KMS-11 (cell line): ENCODE data around the gene SMPD4.
"Not testable (repeated sequence)": the region's sequence is repeated elsewhere in the genome, so short reads cannot be mapped to it uniquely, and the experiment has no call there.

Experiments used
- H2AFZ ChIP-seq: fragments of 200-600 bp; sonication (generic); 2 replicates; pipeline ENCODE4 v1.6.1; 2016; ENCODE audit warnings: antibody characterized with exemption, mixed run types, low read depth
- H3K27ac ChIP-seq: fragments of 200-600 bp; sonication (generic); 2 replicates; pipeline ENCODE4 v1.6.1; 2016; ENCODE audit warnings: mild to moderate bottlenecking, mixed run types
- H3K27me3 ChIP-seq: fragments of 200-600 bp; sonication (generic); 2 replicates; pipeline ENCODE4 v1.6.1; 2017; ENCODE audit warnings: mild to moderate bottlenecking, low read depth, mixed run types, moderate library complexity; ENCODE audit not compliant: insufficient read depth
- H3K36me3 ChIP-seq: fragments of 200-600 bp; sonication (generic); 2 replicates; pipeline ENCODE4 v1.6.1; 2017; ENCODE audit warnings: mild to moderate bottlenecking, mixed run types; ENCODE audit not compliant: insufficient read depth
- H3K4me1 ChIP-seq: fragments of 200-600 bp; sonication (generic); 2 replicates; pipeline ENCODE4 v1.6.1; 2016; ENCODE audit warnings: mild to moderate bottlenecking, low read depth, mixed run types; ENCODE audit not compliant: poor library complexity, severe bottlenecking
- H3K4me2 ChIP-seq: fragments of 200-600 bp; sonication (generic); 2 replicates; pipeline ENCODE4 v1.7.0; 2016; ENCODE audit warnings: mild to moderate bottlenecking, mixed run types
- H3K4me3 ChIP-seq: fragments of 200-600 bp; sonication (generic); IDR thresholded peaks from 2 replicates; pipeline ENCODE4 v1.6.1; 2017; ENCODE audit warnings: low read depth, low read length, mixed read lengths; ENCODE audit not compliant: insufficient read depth
- H3K79me2 ChIP-seq: fragments of 200-600 bp; sonication (generic); 2 replicates; pipeline ENCODE4 v1.6.1; 2016; ENCODE audit warnings: low read depth, mixed run types; ENCODE audit not compliant: insufficient read depth
- H3K9ac ChIP-seq: fragments of 200-600 bp; sonication (generic); 2 replicates; pipeline ENCODE4 v1.6.1; 2016; ENCODE audit warnings: mild to moderate bottlenecking, mixed run types
- H4K20me1 ChIP-seq: fragments of 200-600 bp; sonication (generic); 2 replicates; pipeline ENCODE4 v1.6.1; 2016; ENCODE audit warnings: mild to moderate bottlenecking, mixed run types; ENCODE audit not compliant: insufficient read depth
- TF ChIP-seq, protein P1 (sequence below): fragments of 200-600 bp; sonication (generic); conservative IDR thresholded peaks from 2 replicates; pipeline ENCODE4 v1.6.1; 2017; ENCODE audit warnings: low read depth, mild to moderate bottlenecking, antibody characterized with exemption, low read length, moderate library complexity, mixed read lengths

Gene SMPD4

DNA sequence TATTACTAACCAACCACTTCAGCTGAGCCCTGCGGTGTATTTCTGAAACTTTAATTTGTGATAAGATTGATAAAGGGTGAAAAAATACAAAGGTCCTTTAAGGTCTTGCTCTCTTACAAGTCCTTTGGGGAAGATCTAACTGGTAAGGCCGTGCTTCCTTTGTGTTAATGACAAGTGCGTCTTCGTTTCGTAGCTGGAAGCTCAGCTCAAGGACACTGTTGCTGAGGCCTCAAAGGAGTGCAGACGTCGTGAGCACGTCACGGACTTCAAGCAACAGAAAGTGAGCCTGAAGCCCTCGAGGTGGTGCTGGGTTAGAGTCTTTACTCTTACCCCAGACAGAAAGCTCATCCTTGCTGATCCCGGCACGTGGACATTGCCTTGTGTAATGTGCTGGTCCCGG, 25.6 kb upstream of the SMPD4 start:
- H3K36me3 ChIP-seq, H3K4me2 ChIP-seq, H3K27ac ChIP-seq, H2AFZ ChIP-seq, H3K4me1 ChIP-seq, H3K79me2 ChIP-seq, H4K20me1 ChIP-seq, H3K9ac ChIP-seq, H3K4me3 ChIP-seq, H3K27me3 ChIP-seq: not testable (repeated sequence)

DNA sequence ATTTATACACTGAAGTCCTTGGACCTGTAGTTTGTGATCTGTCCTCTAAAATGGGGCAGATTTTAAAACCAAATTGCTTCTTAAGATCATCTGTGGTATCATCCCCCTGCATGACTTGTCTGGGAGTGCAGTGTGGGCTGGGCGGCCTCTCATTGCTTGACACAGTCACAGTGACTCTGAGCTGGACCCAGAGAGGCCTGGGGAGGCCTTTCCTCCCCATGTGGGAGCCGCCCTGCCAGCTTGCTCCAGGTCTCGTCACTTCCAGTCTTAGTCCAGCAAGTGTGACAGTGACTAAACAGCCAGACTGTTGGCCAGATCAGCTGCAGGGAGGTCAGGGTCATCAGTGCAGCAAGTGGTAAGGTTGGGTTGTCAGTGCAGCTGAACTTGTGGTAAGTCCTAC, 21.7 kb upstream of the SMPD4 start:
- H3K27ac ChIP-seq, H3K9ac ChIP-seq, H4K20me1 ChIP-seq, H3K27me3 ChIP-seq, H3K36me3 ChIP-seq, H2AFZ ChIP-seq, H3K79me2 ChIP-seq, H3K4me1 ChIP-seq, H3K4me3 ChIP-seq, H3K4me2 ChIP-seq: not testable (repeated sequence)

DNA sequence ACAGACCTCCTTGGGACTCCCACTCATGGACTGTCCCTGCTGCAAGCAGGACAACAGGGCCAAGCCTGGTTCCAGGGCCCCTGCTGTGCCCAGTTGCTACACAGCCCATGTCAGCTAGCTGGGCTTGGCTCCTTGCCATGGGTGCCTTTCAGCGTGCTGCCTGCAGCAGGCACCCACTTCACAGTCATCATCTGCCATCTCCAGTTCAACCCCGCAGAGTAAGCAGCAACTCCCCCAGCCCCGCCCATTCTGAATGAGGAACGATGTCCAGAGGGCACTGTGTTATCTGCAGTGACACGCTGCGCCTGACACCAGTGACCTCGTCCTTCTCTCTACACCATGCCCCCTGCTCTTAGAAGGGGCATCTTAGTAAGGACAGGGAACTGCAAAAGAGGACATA, 21.1 kb upstream of the SMPD4 start:
- H3K4me1 ChIP-seq, H3K4me3 ChIP-seq, H3K27ac ChIP-seq, H3K27me3 ChIP-seq, H3K9ac ChIP-seq, H3K4me2 ChIP-seq, H3K36me3 ChIP-seq, H4K20me1 ChIP-seq, H2AFZ ChIP-seq, H3K79me2 ChIP-seq: not testable (repeated sequence)

DNA sequence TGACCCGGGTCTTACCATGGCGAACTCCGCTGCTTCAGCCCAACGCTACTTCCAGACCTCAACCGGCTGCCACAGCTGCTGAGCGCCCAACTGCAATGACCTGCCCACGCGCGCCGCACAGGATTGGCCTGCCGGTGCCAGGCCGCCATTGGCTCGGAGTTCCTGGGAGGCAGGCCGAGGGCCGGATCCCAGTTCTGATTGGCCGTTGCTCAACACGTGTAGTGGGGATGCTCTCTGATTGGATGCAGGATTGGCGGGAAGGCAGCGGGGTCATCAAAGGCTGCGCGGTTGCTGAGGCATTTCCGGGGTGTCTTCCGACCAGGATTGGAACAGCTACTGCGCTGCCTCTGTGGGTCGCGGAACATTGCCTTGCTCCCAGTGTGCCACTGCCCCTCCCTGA, 16.9 kb upstream of the SMPD4 start, which contains the start of gene TUBA3E:
TSS of gene TUBA3E (minus strand) at position 97 of the 400 bp plus-strand sequence. CDS start at position 18, 79 bp downstream.
- no peak within 1 kb of the TSS for H3K27ac ChIP-seq
- H2AFZ ChIP-seq = no peak within 1 kb of the TSS
- no peaks in the 10 kb centered on the region for H3K79me2 ChIP-seq

DNA sequence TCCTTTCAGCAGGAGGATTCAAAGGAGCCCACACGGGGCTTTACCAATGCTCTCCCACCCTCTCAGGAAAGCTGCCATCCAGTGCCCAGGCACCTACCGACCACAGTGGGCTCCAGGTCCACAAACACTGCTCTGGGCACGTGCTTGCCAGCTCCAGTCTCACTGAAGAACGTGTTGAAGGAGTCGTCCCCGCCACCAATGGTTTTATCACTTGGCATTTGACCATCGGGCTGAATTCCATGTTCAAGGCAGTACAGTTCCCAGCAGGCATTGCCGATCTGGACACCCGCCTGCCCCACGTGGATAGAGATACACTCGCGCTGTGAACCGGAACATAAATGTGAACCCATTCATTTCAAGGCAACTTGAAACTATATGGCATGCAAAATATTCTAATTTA, 14.7 kb upstream of the SMPD4 start:
- not testable (repeated sequence) for H3K4me3 ChIP-seq, H3K36me3 ChIP-seq, H3K79me2 ChIP-seq, H3K27me3 ChIP-seq, H3K27ac ChIP-seq, H3K4me1 ChIP-seq, H3K9ac ChIP-seq, H2AFZ ChIP-seq, H4K20me1 ChIP-seq, H3K4me2 ChIP-seq

More for the DNA sequence above, 16.9 kb upstream of the SMPD4 start, which contains the start of gene TUBA3E:
- Histone ChIP-seq H3K27me3 (no peaks in the 10 kb centered on the region), H3K4me3 (no peak within 1 kb of the TSS), H3K36me3 (no peaks in the 10 kb centered on the region), H4K20me1 (no peaks in the 10 kb centered on the region), H3K4me1 (no peaks in the 10 kb centered on the region), H3K9ac (no peak within 1 kb of the TSS), H3K4me2 (no peak within 1 kb of the TSS)
- TF ChIP-seq, protein P1, sequence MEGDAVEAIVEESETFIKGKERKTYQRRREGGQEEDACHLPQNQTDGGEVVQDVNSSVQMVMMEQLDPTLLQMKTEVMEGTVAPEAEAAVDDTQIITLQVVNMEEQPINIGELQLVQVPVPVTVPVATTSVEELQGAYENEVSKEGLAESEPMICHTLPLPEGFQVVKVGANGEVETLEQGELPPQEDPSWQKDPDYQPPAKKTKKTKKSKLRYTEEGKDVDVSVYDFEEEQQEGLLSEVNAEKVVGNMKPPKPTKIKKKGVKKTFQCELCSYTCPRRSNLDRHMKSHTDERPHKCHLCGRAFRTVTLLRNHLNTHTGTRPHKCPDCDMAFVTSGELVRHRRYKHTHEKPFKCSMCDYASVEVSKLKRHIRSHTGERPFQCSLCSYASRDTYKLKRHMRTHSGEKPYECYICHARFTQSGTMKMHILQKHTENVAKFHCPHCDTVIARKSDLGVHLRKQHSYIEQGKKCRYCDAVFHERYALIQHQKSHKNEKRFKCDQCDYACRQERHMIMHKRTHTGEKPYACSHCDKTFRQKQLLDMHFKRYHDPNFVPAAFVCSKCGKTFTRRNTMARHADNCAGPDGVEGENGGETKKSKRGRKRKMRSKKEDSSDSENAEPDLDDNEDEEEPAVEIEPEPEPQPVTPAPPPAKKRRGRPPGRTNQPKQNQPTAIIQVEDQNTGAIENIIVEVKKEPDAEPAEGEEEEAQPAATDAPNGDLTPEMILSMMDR = no peak

DNA sequence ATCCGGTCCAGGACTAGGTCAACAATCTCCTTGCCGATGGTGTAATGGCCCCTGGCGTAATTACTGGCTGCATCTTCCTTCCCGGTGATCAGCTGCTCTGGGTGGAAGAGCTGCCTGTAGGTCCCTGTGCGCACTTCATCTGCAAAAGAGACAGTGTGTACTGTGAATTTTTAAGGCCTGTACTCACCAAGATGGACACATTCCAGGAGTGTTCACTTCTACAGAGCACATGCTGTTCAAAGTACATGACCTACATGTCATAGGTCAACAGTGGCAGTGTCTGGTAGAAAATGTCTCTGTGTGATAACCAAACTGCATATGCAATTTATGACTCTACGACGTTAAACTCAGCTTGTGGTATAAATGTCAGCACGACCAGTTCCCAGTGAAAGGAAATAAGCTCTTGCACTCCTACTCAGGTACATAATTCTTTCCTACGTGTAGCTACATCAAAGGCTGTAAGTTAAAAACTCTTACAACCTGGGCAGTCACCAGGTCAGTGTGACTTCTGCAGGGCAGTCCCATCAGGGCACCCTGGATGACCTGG, 13.8 kb upstream of the SMPD4 start:
- not testable (repeated sequence) for H3K4me2 ChIP-seq, H3K27me3 ChIP-seq, H3K36me3 ChIP-seq, H3K4me1 ChIP-seq, H2AFZ ChIP-seq, H3K79me2 ChIP-seq, H3K4me3 ChIP-seq, H4K20me1 ChIP-seq, H3K9ac ChIP-seq, H3K27ac ChIP-seq

DNA sequence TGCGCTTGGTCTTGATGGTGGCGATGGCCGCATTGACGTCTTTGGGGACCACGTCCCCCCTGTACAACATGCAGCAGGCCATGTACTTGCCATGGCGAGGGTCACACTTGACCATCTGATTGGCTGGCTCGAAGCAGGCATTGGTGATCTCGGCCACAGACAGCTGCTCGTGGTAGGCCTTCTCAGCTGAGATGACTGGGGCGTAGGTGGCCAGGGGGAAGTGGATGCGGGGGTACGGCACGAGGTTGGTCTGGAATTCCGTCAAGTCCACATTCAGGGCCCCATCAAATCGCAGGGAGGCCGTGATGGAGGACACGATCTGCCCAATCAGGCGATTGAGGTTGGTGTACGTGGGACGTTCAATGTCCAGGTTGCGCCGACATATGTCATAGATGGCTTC, 12.4 kb upstream of the SMPD4 start:
- H3K79me2 ChIP-seq, H3K9ac ChIP-seq, H3K27ac ChIP-seq, H3K4me1 ChIP-seq, H3K4me2 ChIP-seq, H2AFZ ChIP-seq, H3K27me3 ChIP-seq, H3K36me3 ChIP-seq, H4K20me1 ChIP-seq, H3K4me3 ChIP-seq: not testable (repeated sequence)

DNA sequence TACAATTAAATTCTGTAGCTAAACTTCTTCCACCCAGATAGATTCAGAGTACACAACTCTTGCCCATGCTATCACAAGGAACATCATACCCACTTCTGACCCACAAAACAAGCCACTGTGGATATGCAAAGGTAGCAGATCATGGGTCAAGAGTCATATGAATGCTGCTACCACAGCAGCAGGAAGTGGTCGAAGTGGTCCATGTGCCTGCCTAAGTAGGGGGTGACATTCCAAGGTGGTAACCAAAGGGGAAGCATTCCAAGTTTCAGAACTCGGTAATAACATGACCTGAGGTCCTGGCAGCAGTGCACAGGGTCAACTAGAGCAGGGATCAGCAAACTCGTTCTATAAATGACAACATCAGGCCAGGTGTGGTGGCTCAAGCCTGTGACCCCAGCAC, 11.0 kb upstream of the SMPD4 start:
- not testable (repeated sequence) for H3K4me2 ChIP-seq, H4K20me1 ChIP-seq, H3K4me1 ChIP-seq, H2AFZ ChIP-seq, H3K27ac ChIP-seq, H3K4me3 ChIP-seq, H3K36me3 ChIP-seq, H3K79me2 ChIP-seq, H3K9ac ChIP-seq, H3K27me3 ChIP-seq

DNA sequence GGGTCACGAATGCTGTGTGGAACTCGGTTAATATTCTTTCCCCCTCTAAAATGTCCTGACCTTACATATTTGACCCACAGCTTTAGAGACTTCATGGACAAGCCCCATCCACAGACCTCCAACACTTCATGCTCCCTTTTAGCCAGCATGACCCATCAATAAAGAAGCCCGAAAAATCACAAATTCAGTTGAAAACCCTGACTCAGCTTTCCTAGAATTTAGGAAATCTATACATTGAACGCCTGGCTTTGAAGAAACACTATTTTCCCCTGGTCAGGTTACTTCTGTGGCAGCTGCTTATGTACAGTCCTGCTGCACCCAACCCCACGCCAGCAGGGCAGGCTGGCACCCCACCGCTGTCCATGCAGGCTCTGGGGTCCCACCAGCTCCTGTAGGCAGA, 9.9 kb upstream of the SMPD4 start:
- not testable (repeated sequence) for H3K4me3 ChIP-seq

More for the DNA sequence above, 9.9 kb upstream of the SMPD4 start:
- not testable (repeated sequence) for H3K27me3 ChIP-seq, H2AFZ ChIP-seq, H3K4me1 ChIP-seq, H3K4me2 ChIP-seq, H3K79me2 ChIP-seq, H3K36me3 ChIP-seq, H3K27ac ChIP-seq, H4K20me1 ChIP-seq, H3K9ac ChIP-seq
